Immature natural killer cell (primary cell): ENCODE measurements around the gene SGMS1. TPM values are rescaled to one million over a fixed set of nuclear protein-coding genes. Genes with fewer than 3 reads are reported as not detected.
"Not testable (repeated sequence)": the region's sequence is repeated elsewhere in the genome, so short reads cannot be mapped to it uniquely, and the experiment has no call there.

Experiments used
- DNase-seq, 3 donors: peaks; one replicate each; pipeline ENCODE4 v3.0.0; 2022; ENCODE audit warnings: mixed read lengths in 1 of 3
- H3K27ac Mint-ChIP-seq, 6 donors: one replicate each; pipeline ENCODE4 v1.8.0; 2020; ENCODE audit warnings: mixed read lengths in 6 of 6, mild to moderate bottlenecking in 5 of 6, inconsistent platforms in 4 of 6, moderate library complexity in 3 of 6
- H3K27me3 Mint-ChIP-seq, 3 donors: one replicate each; pipeline ENCODE4 v1.8.0; 2020 to 2021; ENCODE audit warnings: low read depth in 3 of 3, mild to moderate bottlenecking in 3 of 3, mixed read lengths in 3 of 3, moderate library complexity in 3 of 3, inconsistent platforms in 1 of 3
- H3K36me3 Mint-ChIP-seq, 3 donors: one replicate each; pipeline ENCODE4 v1.8.0; 2020; ENCODE audit warnings: mixed read lengths in 3 of 3, inconsistent platforms in 2 of 3, mild to moderate bottlenecking in 2 of 3
- H3K4me1 Mint-ChIP-seq, 2 donors: one replicate each; pipeline ENCODE4 v1.8.0; 2020; ENCODE audit warnings: inconsistent platforms in 2 of 2, mild to moderate bottlenecking in 2 of 2, mixed read lengths in 2 of 2, moderate library complexity in 1 of 2
- H3K4me3 Mint-ChIP-seq, 5 donors: one replicate each; pipeline ENCODE4 v1.8.0; 2020; ENCODE audit warnings: mild to moderate bottlenecking in 5 of 5, mixed read lengths in 5 of 5, inconsistent platforms in 3 of 5, moderate library complexity in 3 of 5
- H3K9me3 Mint-ChIP-seq, 6 donors: one replicate each; pipeline ENCODE4 v1.8.0; 2020; ENCODE audit warnings: mild to moderate bottlenecking in 6 of 6, mixed read lengths in 6 of 6, inconsistent platforms in 4 of 6, moderate library complexity in 3 of 6
- polyA plus RNA-seq, 3 donors: library from polyadenylated mRNA; unstranded; fragments of 300-500 nt; fragmentation: Illumina TruSeq; gene quantifications; one replicate each; pipeline ENCODE4 v1.2.3, GENCODE V29; 2021

Gene SGMS1
- polyA plus RNA-seq, 3 donors from 2014 or later, result 9.2 to 13.3 (median 11.8) TPM

- Mint-ChIP-seq H3K4me1 (peaks cover 13 to 19% of the 10 kb centered on the region in 2 donors), H3K27ac (no peak overlapping the region), H3K27me3 (no peaks in the 10 kb centered on the region), H3K9me3 (no peaks in the 10 kb centered on the region), H3K36me3 (peaks cover 0 to 6% (median 2%) of the 10 kb centered on the region in 3 donors), H3K4me3 (no peak overlapping the region)
- no peak for DNase-seq
Observed at GRCh38 chr10:50438049-50438936, 185.5 kb downstream of the SGMS1 start.

DNA sequence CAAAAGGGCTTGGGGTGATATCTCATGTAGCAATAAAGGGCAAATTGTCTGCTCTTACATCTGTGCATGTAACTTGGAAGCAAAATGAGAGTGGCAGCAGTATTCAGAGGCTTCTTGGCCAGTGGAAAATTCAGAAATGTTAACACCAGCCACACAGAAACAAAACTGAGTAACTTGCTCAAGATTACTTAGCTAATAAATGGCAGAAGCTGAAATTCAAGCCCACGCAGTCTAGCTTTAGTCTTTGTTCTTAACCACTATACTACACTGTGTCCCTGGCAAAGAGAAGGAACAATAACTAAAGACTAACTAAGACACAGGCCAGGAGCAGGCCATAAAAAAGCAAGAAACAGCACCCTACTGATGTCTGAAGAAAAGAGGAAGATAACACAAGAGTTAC lies 186.5 kb downstream of the SGMS1 start:
- peaks cover 0 to 12% (median 9%) of the 10 kb centered on the region in 3 donors for H3K36me3 Mint-ChIP-seq
- no peak overlapping the region for H3K27ac Mint-ChIP-seq
- H3K4me1 Mint-ChIP-seq, result peaks cover 15 to 20% of the 10 kb centered on the region in 2 donors
- H3K9me3 Mint-ChIP-seq, result no peaks in the 10 kb centered on the region
- DNase-seq, result no peak
- H3K4me3 Mint-ChIP-seq, result no peak overlapping the region
- H3K27me3 Mint-ChIP-seq, result no peaks in the 10 kb centered on the region

DNA sequence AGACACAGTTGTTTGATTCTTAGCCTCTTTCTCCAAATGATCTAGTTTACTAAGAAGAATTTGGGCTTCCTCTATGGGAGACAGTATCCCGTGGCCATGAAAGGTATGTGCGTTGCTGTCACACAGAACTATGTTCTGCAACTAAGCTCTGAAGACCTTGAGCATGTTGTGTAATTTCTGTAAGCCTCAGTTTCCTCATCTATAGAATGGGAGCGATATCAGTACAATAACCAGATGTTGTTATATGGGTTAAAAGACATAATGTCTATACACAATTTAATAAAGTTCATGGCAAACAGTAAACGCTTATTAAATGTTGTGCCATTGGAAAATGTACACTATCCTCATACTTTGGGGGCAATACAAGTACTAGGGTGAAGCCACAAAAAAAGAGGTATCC lies 187.0 kb downstream of the SGMS1 start:
- Mint-ChIP-seq H3K9me3 (no peaks in the 10 kb centered on the region), H3K27ac (no peak overlapping the region), H3K4me1 (peaks cover 18 to 24% of the 10 kb centered on the region in 2 donors), H3K36me3 (peaks cover 0 to 12% (median 9%) of the 10 kb centered on the region in 3 donors), H3K4me3 (no peak overlapping the region), H3K27me3 (no peaks in the 10 kb centered on the region)
- no peak for DNase-seq

GRCh38 chr10:50432211-50433009 lies 191.3 kb downstream of the SGMS1 start:
- DNase-seq, result no peak
- peaks cover 15 to 19% of the 10 kb centered on the region in 2 donors for H3K4me1 Mint-ChIP-seq

GRCh38 chr10:50431791-50432190 lies 192.0 kb downstream of the SGMS1 start:
- Mint-ChIP-seq H3K27ac (peak overlapping the region in 1 of 6 donors; percentile 29), H3K4me3 (peak overlapping the region in 2 of 5 donors; percentile 5 to 9), H3K9me3 (no peaks in the 10 kb centered on the region), H3K4me1 (peaks cover 15 to 19% of the 10 kb centered on the region in 2 donors), H3K27me3 (no peaks in the 10 kb centered on the region), H3K36me3 (peaks cover 0 to 20% (median 9%) of the 10 kb centered on the region in 3 donors)
- DNase-seq, result no peak

More at GRCh38 chr10:50432211-50433009, 191.3 kb downstream of the SGMS1 start:
- Mint-ChIP-seq H3K4me3 (no peak overlapping the region), H3K9me3 (no peaks in the 10 kb centered on the region), H3K27me3 (no peaks in the 10 kb centered on the region), H3K36me3 (peaks cover 0 to 20% (median 9%) of the 10 kb centered on the region in 3 donors), H3K27ac (no peak overlapping the region)

- Mint-ChIP-seq H3K27ac (no peak overlapping the region), H3K9me3 (no peaks in the 10 kb centered on the region), H3K36me3 (peaks cover 0 to 20% (median 9%) of the 10 kb centered on the region in 3 donors), H3K27me3 (no peaks in the 10 kb centered on the region), H3K4me1 (peaks cover 15 to 19% of the 10 kb centered on the region in 2 donors), H3K4me3 (peak overlapping the region in 1 of 5 donors; percentile 5)
- DNase-seq, result no peak
Observed at GRCh38 chr10:50431133-50431532, 192.6 kb downstream of the SGMS1 start.

- no peak overlapping the region for H3K27ac Mint-ChIP-seq
- H3K36me3 Mint-ChIP-seq, result peaks cover 0 to 8% (median 0%) of the 10 kb centered on the region in 3 donors
- peaks cover 4 to 17% of the 10 kb centered on the region in 2 donors for H3K4me1 Mint-ChIP-seq
- H3K9me3 Mint-ChIP-seq, result no peaks in the 10 kb centered on the region
- DNase-seq, result no peak
- H3K4me3 Mint-ChIP-seq, result no peak overlapping the region
- peaks cover 0 to 2% (median 0%) of the 10 kb centered on the region in 3 donors for H3K27me3 Mint-ChIP-seq
Observed at GRCh38 chr10:50426485-50426884, 197.3 kb downstream of the SGMS1 start.

GRCh38 chr10:50425215-50425614 lies 198.5 kb downstream of the SGMS1 start:
- not testable (repeated sequence) for H3K4me3 Mint-ChIP-seq, H3K9me3 Mint-ChIP-seq, H3K27me3 Mint-ChIP-seq, DNase-seq, H3K36me3 Mint-ChIP-seq, H3K27ac Mint-ChIP-seq
- H3K4me1 Mint-ChIP-seq, result peaks cover 7 to 24% of the 10 kb centered on the region in 2 donors

- Mint-ChIP-seq H3K36me3 (no peaks in the 10 kb centered on the region), H3K4me3 (no peak overlapping the region), H3K4me1 (peaks cover 12 to 32% of the 10 kb centered on the region in 2 donors), H3K27ac (no peak overlapping the region), H3K9me3 (no peaks in the 10 kb centered on the region), H3K27me3 (peaks cover 0 to 2% (median 1%) of the 10 kb centered on the region in 3 donors)
- no peak for DNase-seq
Observed at GRCh38 chr10:50423448-50423847, 200.3 kb downstream of the SGMS1 start.

DNA sequence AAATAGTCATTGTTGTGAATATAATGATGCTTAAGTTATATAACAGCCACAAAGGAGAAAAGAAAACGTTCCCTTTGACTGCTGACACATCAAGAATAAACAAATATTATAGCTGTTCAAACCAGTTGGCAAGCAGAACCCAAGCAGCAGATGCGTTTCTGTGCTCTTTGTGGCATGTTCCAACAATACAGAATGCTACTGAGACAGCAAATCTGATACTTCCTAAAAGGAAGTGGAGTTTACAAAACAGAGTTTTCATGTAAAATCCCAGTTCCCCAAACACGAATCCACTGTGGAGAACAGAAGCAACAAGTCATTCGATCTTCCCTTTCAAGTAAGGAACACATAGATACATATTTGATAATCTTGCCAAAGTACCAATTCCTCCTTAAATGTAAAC lies 201.5 kb downstream of the SGMS1 start:
- no peak for DNase-seq
- H3K36me3 Mint-ChIP-seq, result no peaks in the 10 kb centered on the region
- peaks cover 20 to 41% of the 10 kb centered on the region in 2 donors for H3K4me1 Mint-ChIP-seq
- no peak overlapping the region for H3K27ac Mint-ChIP-seq
- peaks cover 0 to 2% (median 1%) of the 10 kb centered on the region in 3 donors for H3K27me3 Mint-ChIP-seq
- H3K4me3 Mint-ChIP-seq, result no peak overlapping the region
- H3K9me3 Mint-ChIP-seq, result no peaks in the 10 kb centered on the region

GRCh38 chr10:50421026-50421719 lies 202.6 kb downstream of the SGMS1 start:
- peaks cover 0 to 2% (median 1%) of the 10 kb centered on the region in 3 donors for H3K27me3 Mint-ChIP-seq
- DNase-seq, result peak in 2 of 3 donors; percentile 7 to 24
- H3K27ac Mint-ChIP-seq, result peak overlapping the region in 1 of 6 donors; percentile 41
- peak overlapping the region in 1 of 5 donors; percentile 36 for H3K4me3 Mint-ChIP-seq
- H3K4me1 Mint-ChIP-seq, result peaks cover 20 to 41% of the 10 kb centered on the region in 2 donors
- H3K36me3 Mint-ChIP-seq, result no peaks in the 10 kb centered on the region
- no peaks in the 10 kb centered on the region for H3K9me3 Mint-ChIP-seq

DNA sequence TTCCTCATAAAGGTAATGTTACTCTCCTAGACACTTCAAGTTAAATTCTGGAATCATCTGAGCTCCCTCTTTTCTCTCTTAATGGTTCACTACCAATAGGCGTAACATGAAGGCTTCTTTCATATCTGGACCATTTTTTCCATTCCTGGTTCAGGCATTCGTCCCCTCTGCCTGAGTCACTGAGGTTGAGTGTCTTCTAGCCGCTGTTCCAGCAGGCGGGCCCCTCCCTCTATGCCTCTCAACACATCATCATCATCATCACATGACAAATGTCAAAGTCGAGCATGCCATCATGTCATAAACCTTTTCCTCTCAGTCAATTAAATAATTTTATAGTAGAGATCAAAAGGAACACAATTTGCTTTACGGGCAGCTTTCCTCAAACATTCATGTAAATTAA lies 203.6 kb downstream of the SGMS1 start:
- Mint-ChIP-seq H3K27ac (no peak overlapping the region), H3K4me1 (peaks cover 20 to 41% of the 10 kb centered on the region in 2 donors), H3K27me3 (peaks cover 0 to 2% (median 1%) of the 10 kb centered on the region in 3 donors), H3K9me3 (no peaks in the 10 kb centered on the region), H3K4me3 (no peak overlapping the region), H3K36me3 (no peaks in the 10 kb centered on the region)
- no peak for DNase-seq

- no peak overlapping the region for H3K4me3 Mint-ChIP-seq
- no peak for DNase-seq
- no peak overlapping the region for H3K27ac Mint-ChIP-seq
- H3K4me1 Mint-ChIP-seq, result peaks cover 20 to 41% of the 10 kb centered on the region in 2 donors
- no peaks in the 10 kb centered on the region for H3K9me3 Mint-ChIP-seq
- H3K36me3 Mint-ChIP-seq, result no peaks in the 10 kb centered on the region
- peaks cover 0 to 2% (median 1%) of the 10 kb centered on the region in 3 donors for H3K27me3 Mint-ChIP-seq
Observed at GRCh38 chr10:50419756-50420155, 204.0 kb downstream of the SGMS1 start.
